IMR-90 (cell line): ENCODE results near the gene RAI1. TPM values are rescaled to one million over a fixed set of nuclear protein-coding genes. Genes with fewer than 3 reads are reported as not detected.

Experiments used
- ATAC-seq: fragments of 200-7000 bp; cut with Tn5 transposase; 2 replicates; pipeline ENCODE4 v1.9.1; 2020; ENCODE audit warnings: low read depth, mild to moderate bottlenecking, moderate library complexity
- BruUV-seq: library from RNA; stranded (reverse); fragments of 400-500 nt; replicated peaks from 2 replicates; lab custom pipeline; 2021; lab: Mats Ljungman, UMichigan
- CTCF ChIA-PET: fragments of 300-600 bp; formaldehyde crosslinking; extraction: SDS; loops from one replicate; lab custom pipeline; 2021; ENCODE audit warnings: antibody characterized with exemption; lab: Yijun Ruan, JAX
- POLR2A ChIA-PET: fragments of 300-600 bp; sonication (Branson Sonifier 250); formaldehyde crosslinking; loops from one replicate; lab custom pipeline; 2022; ENCODE audit warnings: antibody characterized with exemption; ENCODE audit not compliant: unreplicated experiment; lab: Charles Lee
- DNase-seq: peaks from one replicate; pipeline ENCODE4 v3.0.0; 2013
- H2AFZ ChIP-seq: replicated peaks from 2 replicates; pipeline ENCODE3; 2013; ENCODE audit warnings: low read length, mild to moderate bottlenecking; ENCODE audit not compliant: poor library complexity
- H2AK5ac ChIP-seq: 2 replicates; pipeline ENCODE4 v1.6.1; 2013; ENCODE audit warnings: low read depth, low read length, inconsistent platforms
- H2AK9ac ChIP-seq: replicated peaks from 2 replicates; pipeline ENCODE3; 2013; ENCODE audit warnings: mild to moderate bottlenecking, low read depth, low read length, moderate library complexity; ENCODE audit not compliant: poor library complexity
- H2BK120ac ChIP-seq: 2 replicates; pipeline ENCODE4 v1.6.1; 2013; ENCODE audit warnings: low read depth, low read length, inconsistent platforms
- H2BK15ac ChIP-seq: 3 replicates; pipeline ENCODE4 v1.6.1; 2013; ENCODE audit warnings: low read depth, low read length, inconsistent platforms
- H2BK20ac ChIP-seq: 2 replicates; pipeline ENCODE4 v1.6.1; 2013; ENCODE audit warnings: low read depth, mild to moderate bottlenecking, inconsistent platforms, low read length, moderate library complexity
- H2BK5ac ChIP-seq: 2 replicates; pipeline ENCODE4 v1.6.1; 2013; ENCODE audit warnings: mild to moderate bottlenecking, low read depth, low read length, inconsistent platforms; ENCODE audit not compliant: poor library complexity, severe bottlenecking
- H3K14ac ChIP-seq: replicated peaks from 2 replicates; pipeline ENCODE4 v1.6.1; 2013; ENCODE audit warnings: low read depth, low read length, inconsistent platforms
- H3K18ac ChIP-seq: 2 replicates; pipeline ENCODE4 v1.6.1; 2013; ENCODE audit warnings: low read depth, low read length, control low read depth
- H3K23ac ChIP-seq: 2 replicates; pipeline ENCODE4 v1.6.1; 2013; ENCODE audit warnings: low read depth, low read length, inconsistent platforms
- H3K27ac ChIP-seq: 2 replicates; pipeline ENCODE4 v1.5.1; 2013; ENCODE audit warnings: mild to moderate bottlenecking, control low read depth, low read length; ENCODE audit not compliant: insufficient read depth
- H3K27me3 ChIP-seq: 2 replicates; pipeline ENCODE4 v1.6.1; 2013; ENCODE audit warnings: low read length; ENCODE audit not compliant: control insufficient read depth, insufficient read depth
- H3K36me3 ChIP-seq: 2 replicates; pipeline ENCODE4 v1.6.1; 2013; ENCODE audit warnings: low read length, mixed read lengths; ENCODE audit not compliant: control insufficient read depth, insufficient read depth
- H3K4ac ChIP-seq: 2 replicates; pipeline ENCODE4 v1.6.1; 2013; ENCODE audit warnings: low read depth, low read length, inconsistent platforms
- H3K4me1 ChIP-seq: 2 replicates; pipeline ENCODE4 v1.6.1; 2013; ENCODE audit warnings: low read length, mixed read lengths; ENCODE audit not compliant: control insufficient read depth, insufficient read depth
- H3K4me2 ChIP-seq: 2 replicates; pipeline ENCODE4 v1.6.1; 2013; ENCODE audit warnings: low read depth, mild to moderate bottlenecking, control low read depth, low read length, moderate library complexity
- H3K4me3 ChIP-seq: 2 replicates; pipeline ENCODE4 v1.5.1; 2013; ENCODE audit warnings: low read depth, mild to moderate bottlenecking, control low read depth, low read length, moderate library complexity; ENCODE audit not compliant: insufficient read depth
- H3K56ac ChIP-seq: 2 replicates; pipeline ENCODE4 v1.6.1; 2013; ENCODE audit warnings: low read length, inconsistent platforms; ENCODE audit not compliant: insufficient read depth; ENCODE audit errors: extremely low read depth
- H3K79me1 ChIP-seq, 2 experiments: 2 replicates each; pipeline ENCODE4 v1.6.1; 2013; ENCODE audit warnings: low read length in 2 of 2, inconsistent platforms in 1 of 2, low read depth in 1 of 2
- H3K9ac ChIP-seq: 2 replicates; pipeline ENCODE4 v1.6.1; 2013; ENCODE audit warnings: low read depth, low read length, control low read depth
- H3K9me1 ChIP-seq: 2 replicates; pipeline ENCODE4 v1.6.1; 2013; ENCODE audit warnings: low read length, inconsistent platforms; ENCODE audit not compliant: insufficient read depth
- H3K9me3 ChIP-seq: 2 replicates; pipeline ENCODE4 v1.6.1; 2013; ENCODE audit warnings: low read length; ENCODE audit not compliant: control insufficient read depth, insufficient read depth
- H4K20me1 ChIP-seq: 2 replicates; pipeline ENCODE4 v1.6.1; 2013; ENCODE audit warnings: low read length, inconsistent platforms; ENCODE audit not compliant: insufficient read depth
- H4K5ac ChIP-seq: 2 replicates; pipeline ENCODE4 v1.6.1; 2013; ENCODE audit warnings: mild to moderate bottlenecking, low read depth, low read length, control low read depth
- H4K8ac ChIP-seq, 2 experiments: 2 replicates each; pipeline ENCODE4 v1.6.1; 2013; ENCODE audit warnings: low read depth in 2 of 2, low read length in 2 of 2, control low read depth in 1 of 2, inconsistent platforms in 1 of 2
- H4K91ac ChIP-seq: 2 replicates; pipeline ENCODE4 v1.6.1; 2013; ENCODE audit warnings: low read depth, low read length, inconsistent platforms; ENCODE audit not compliant: insufficient read depth
- CEBPB ChIP-seq: IDR thresholded peaks from 2 replicates; pipeline ENCODE4 v1.6.1; 2012; ENCODE audit warnings: low read depth, low read length, improper control_type of control experiment
- CHD1 ChIP-seq: IDR thresholded peaks from 2 replicates; pipeline ENCODE4 v1.6.1; 2012; ENCODE audit warnings: low read depth, low read length, improper control_type of control experiment
- ELK1 ChIP-seq: fragments of 150-350 bp; IDR thresholded peaks from 2 replicates; pipeline ENCODE4 v1.6.1; 2016; ENCODE audit warnings: low read depth, mild to moderate bottlenecking, low read length, moderate library complexity, borderline replicate concordance
- FOS ChIP-seq: fragments of 150-350 bp; IDR thresholded peaks from 2 replicates; pipeline ENCODE4 v1.6.1; 2016; ENCODE audit warnings: low read depth, low read length
- NFE2L2 ChIP-seq: fragments of 150-350 bp; IDR thresholded peaks from 2 replicates; pipeline ENCODE4 v1.6.1; 2016; ENCODE audit warnings: low read depth, mild to moderate bottlenecking, low read length
- POLR2A ChIP-seq: IDR thresholded peaks from 2 replicates; pipeline ENCODE4 v1.6.1; 2012; ENCODE audit warnings: mild to moderate bottlenecking, low read depth, low read length
- RAD21 ChIP-seq: IDR thresholded peaks from 2 replicates; pipeline ENCODE4 v1.6.1; 2012; ENCODE audit warnings: low read length, improper control_type of control experiment
- WGBS, 2 experiments: methylation state at CpG; one replicate each; pipeline versions ENCODE4 v1.1.5 to v1.1.7; 2013; ENCODE audit warnings: missing lambda C conversion rate in 2 of 2; ENCODE audit not compliant: insufficient read length in 1 of 2; ENCODE audit errors: extremely low coverage in 2 of 2; 5-methylcytosine and 5-hydroxymethylcytosine counted together
- dilution Hi-C: fragments of 300-500 bp; cut with HindIII; formaldehyde crosslinking; loops from one replicate; pipeline ENCODE4 v1.14.3; 2018; ENCODE audit warnings: low sequenced_read_pairs; ENCODE audit not compliant: unreplicated experiment
- in situ Hi-C: fragments of 300-500 bp; cut with MboI; formaldehyde crosslinking; loops from 3 replicates; pipeline ENCODE4 v1.14.3; 2019; ENCODE audit warnings: low sequenced_read_pairs, inconsistent platforms, mixed read lengths
- intact Hi-C: fragments of 100-400 bp; cut with micrococcal nuclease; formaldehyde crosslinking; loops from 2 replicates; pipeline ENCODE4 v1.10.0; 2022
- polyA plus RNA-seq, 3 experiments: library from polyadenylated mRNA; depleted of rRNA; stranded (reverse); fragments of >200 nt; gene quantifications; 2 replicates each; pipeline ENCODE4 v1.2.3, GENCODE V29; 2012; ENCODE audit warnings: low replicate concordance in 1 of 3
- total RNA-seq: library from RNA; depleted of rRNA; stranded (reverse); fragments of >200 nt; gene quantifications from 2 replicates; pipeline ENCODE4 v1.2.3, GENCODE V29; 2012

RAI1 gene
- total and polyA plus RNA-seq, 2 of the 4 experiments (the other 2 are of a cell fraction) = 1.8 to 10.5 TPM

- peaks cover 2% of the 10 kb centered on the region for H3K27me3 ChIP-seq
- H3K4me3 ChIP-seq = no peak overlapping the region
- H4K8ac ChIP-seq = no peak overlapping the region
- H3K36me3 ChIP-seq = no peaks in the 10 kb centered on the region
- TF ChIP-seq FOS = no peak
- no peak for TF ChIP-seq RAD21
- TF ChIP-seq CHD1 = no peak
- TF ChIP-seq CEBPB = no peak
- TF ChIP-seq ELK1 = no peak
- no peak for TF ChIP-seq NFE2L2
- TF ChIP-seq POLR2A = no peak
- no peak overlapping the region for H4K91ac ChIP-seq
- H2BK120ac ChIP-seq = no peak overlapping the region
- H4K5ac ChIP-seq = no peak overlapping the region
- no peak overlapping the region for H3K18ac ChIP-seq
- H3K9me1 ChIP-seq = 0 out of 2 replicates have a peak, but pooled peaks cover 4% of the 10 kb centered on the region
- H3K4me2 ChIP-seq = no peak overlapping the region
- BruUV-seq = no TSS peak
- H2BK5ac ChIP-seq = no peak overlapping the region
- no peak overlapping the region for H3K4ac ChIP-seq
- no peak overlapping the region for H3K56ac ChIP-seq
- H4K20me1 ChIP-seq = no peaks in the 10 kb centered on the region
- ATAC-seq (no peak), DNase-seq (no peak)
- no peak overlapping the region for H2AK5ac ChIP-seq
- in situ Hi-C loops = no loop called here
- intact Hi-C loops = no loop called here
- H2BK20ac ChIP-seq = no peak overlapping the region
- H3K14ac ChIP-seq = no peak overlapping the region
- peaks cover 5% of the 10 kb centered on the region; the same call in 1 of the 2 replicates for H3K4me1 ChIP-seq
- H2BK15ac ChIP-seq = no peak overlapping the region
- H2AK9ac ChIP-seq = no peak overlapping the region
- no peaks in the 10 kb centered on the region for H3K79me1 ChIP-seq
- ChIA-PET CTCF (no interaction called here), POLR2A (no interaction called here)
- 93% methylated on average over 2 of the region's 3 CpGs; no CpG with 5 or more reads in 1 of the 2 experiments for WGBS, 2 experiments
- dilution Hi-C loops = no loop called here
- H3K9ac ChIP-seq = no peak overlapping the region
- no peak overlapping the region for H2AFZ ChIP-seq
- no peak overlapping the region for H3K27ac ChIP-seq
- H3K23ac ChIP-seq = no peak overlapping the region
- no peaks in the 10 kb centered on the region for H3K9me3 ChIP-seq
Observed at GRCh38 chr17:17668358-17668757, 12.9 kb upstream of the RAI1 start.
